GM06990 (cell line): ENCODE results near the gene RAPGEF1.

Experiments
- DNase-seq: peaks from one replicate; pipeline ENCODE4 v3.0.0-alpha.2; 2011; ENCODE audit not compliant: insufficient read length; ENCODE audit errors: extremely low read depth
- H3K27me3 ChIP-seq: replicated peaks from 2 replicates; pipeline ENCODE4 v1.6.0; 2011; ENCODE audit warnings: low read length; ENCODE audit not compliant: control insufficient read depth, insufficient read depth
- H3K36me3 ChIP-seq: 2 replicates; pipeline ENCODE4 v1.5.1; 2011; ENCODE audit warnings: low read length; ENCODE audit not compliant: control insufficient read depth, insufficient read depth
- H3K4me3 ChIP-seq: replicated peaks from 2 replicates; pipeline ENCODE4 v1.5.1; 2011; ENCODE audit warnings: low read depth, mild to moderate bottlenecking, control low read depth, low read length
- TF ChIP-seq, protein P1 (sequence below): IDR thresholded peaks from 2 replicates; pipeline ENCODE4 v1.5.1; 2011; ENCODE audit warnings: low read length, control low read depth, mild to moderate bottlenecking, inconsistent platforms; ENCODE audit not compliant: insufficient read depth, poor library complexity, severe bottlenecking

The RAPGEF1 gene

DNA sequence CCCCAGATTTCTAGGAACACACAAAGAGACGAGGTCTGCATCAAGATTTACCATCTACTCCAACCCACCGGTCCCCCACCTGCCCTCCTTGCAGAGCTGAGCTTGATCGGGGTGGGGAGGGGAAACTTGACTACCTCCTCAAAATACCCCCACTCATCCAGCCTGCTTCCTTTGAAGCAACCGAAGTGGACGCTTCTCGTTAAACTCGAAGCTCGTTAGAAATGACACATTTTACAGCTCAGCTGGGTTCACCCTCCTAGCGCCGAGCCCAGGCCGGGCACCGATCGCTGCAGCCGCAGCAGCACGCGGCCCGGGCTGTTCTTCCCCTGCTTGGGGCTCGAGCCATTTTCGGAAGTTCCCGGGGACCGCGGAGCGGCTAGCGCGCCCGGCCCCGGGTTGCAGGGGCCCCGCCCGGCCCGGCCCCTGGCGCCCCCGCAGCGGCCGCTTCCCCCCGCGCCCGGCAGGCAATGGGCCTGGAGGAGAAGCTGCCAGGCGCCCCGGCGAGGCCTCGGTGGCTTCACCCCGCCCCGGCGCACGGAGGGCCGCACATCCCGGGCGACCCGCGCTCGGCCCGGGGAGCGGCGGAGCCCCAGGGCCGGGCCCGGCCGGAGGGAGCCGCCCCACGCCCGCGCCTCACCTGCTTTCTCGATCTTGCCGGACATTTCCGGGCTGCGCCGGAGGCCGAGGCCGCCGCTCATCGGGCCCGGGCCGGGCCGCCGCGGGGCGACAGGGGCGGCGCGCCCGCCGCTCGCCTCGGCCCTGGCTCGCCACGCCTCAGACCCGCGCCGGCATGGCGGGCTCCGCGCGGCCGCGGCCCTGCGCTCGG, 530 bp downstream of the RAPGEF1 start:
- peak overlapping the region; percentile 65 for H3K4me3 ChIP-seq
- peak; percentile 59 for DNase-seq
- H3K36me3 ChIP-seq: no peaks in the 10 kb centered on the region; the same call in none of the 2 replicates
- TF ChIP-seq, protein P1, sequence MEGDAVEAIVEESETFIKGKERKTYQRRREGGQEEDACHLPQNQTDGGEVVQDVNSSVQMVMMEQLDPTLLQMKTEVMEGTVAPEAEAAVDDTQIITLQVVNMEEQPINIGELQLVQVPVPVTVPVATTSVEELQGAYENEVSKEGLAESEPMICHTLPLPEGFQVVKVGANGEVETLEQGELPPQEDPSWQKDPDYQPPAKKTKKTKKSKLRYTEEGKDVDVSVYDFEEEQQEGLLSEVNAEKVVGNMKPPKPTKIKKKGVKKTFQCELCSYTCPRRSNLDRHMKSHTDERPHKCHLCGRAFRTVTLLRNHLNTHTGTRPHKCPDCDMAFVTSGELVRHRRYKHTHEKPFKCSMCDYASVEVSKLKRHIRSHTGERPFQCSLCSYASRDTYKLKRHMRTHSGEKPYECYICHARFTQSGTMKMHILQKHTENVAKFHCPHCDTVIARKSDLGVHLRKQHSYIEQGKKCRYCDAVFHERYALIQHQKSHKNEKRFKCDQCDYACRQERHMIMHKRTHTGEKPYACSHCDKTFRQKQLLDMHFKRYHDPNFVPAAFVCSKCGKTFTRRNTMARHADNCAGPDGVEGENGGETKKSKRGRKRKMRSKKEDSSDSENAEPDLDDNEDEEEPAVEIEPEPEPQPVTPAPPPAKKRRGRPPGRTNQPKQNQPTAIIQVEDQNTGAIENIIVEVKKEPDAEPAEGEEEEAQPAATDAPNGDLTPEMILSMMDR: no peak
- no peaks in the 10 kb centered on the region for H3K27me3 ChIP-seq

DNA sequence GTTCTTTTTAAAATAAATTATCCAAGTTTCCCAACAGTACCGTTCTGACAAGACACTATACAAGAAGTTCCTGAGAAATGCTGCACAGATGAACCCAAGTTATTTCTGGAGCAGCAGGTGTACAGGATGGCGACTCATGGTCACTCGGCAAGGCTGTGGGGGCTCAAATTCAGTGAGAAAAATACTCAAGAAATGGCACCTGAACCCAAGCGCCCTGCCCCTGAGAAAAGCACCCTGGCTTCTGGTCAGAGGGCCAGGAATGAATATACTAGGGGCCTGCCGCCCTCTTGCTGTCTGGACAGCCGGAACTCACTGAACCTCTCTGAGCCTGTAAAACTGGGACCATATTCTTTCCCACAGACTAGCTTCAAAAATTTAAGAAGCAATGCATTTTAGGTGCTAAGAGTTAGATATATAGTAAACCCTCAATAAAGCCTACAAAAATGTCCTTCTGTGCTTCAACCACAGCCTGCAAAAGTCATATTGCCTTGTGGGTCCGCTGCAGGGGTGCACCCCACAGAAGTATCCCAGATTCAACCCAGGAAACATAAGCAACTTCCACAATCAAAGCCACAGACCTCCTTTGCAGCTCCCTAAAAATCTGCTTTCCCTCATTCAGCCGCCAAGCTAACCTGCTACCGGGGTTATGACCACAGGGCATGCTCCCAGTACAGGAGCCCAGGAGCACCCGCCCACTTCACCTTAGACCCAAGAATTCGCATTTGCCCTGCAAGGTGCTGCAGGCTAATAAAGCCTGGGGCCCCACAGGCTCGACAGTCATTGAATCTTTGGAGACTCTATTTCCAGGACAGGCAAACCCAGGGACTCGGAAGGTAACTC, 1.4 kb downstream of the RAPGEF1 start:
- no peaks in the 10 kb centered on the region; the same call in none of the 2 replicates for H3K36me3 ChIP-seq

DNA sequence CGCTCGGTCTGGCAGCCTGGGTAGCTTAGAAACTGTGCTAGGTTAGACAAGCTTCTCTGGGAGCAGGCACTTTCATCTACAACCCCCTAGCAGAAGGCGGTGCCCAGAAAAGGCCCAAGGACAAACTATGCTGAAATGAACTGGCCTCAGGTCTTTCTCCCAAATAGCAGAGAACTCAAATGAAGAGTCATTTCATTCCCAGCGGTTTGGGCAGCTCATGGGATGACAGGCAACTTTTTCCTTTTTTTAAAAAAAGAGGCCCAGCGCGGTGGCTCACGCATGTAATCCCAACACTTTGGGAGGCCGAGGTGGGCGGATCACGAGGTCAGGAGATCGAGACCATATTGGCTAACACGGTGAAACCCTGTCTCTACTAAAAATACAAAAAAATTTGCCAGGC, 2.5 kb downstream of the RAPGEF1 start:
- H3K36me3 ChIP-seq: no peaks in the 10 kb centered on the region; the same call in none of the 2 replicates
- peak overlapping the region; percentile 58 for H3K4me3 ChIP-seq
- TF ChIP-seq, protein P1: no peak
- no peak for DNase-seq
- no peaks in the 10 kb centered on the region for H3K27me3 ChIP-seq

More for the DNA sequence above, 1.4 kb downstream of the RAPGEF1 start:
- DNase-seq: no peak
- TF ChIP-seq, protein P1: no peak
- Histone ChIP-seq H3K27me3 (no peaks in the 10 kb centered on the region), H3K4me3 (peak overlapping the region; percentile 65)

DNA sequence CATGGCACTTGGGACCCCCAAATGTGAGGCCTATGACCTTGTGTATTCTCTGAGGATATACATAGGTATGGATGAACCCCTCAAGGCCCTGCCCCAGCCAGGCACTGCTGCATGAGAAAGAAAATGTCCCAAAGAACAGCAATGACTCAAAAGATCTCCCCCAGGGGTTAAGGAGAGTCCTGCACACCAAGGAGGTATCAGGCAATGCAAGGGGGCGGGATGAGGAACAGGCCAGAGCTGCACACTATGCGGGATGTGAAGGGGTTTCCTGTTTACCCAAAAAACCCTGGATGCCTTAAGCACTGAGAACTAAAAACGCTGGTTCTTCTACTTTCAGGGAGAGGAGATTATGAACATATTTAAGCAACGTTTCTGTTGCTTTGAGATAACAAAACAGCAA, 3.4 kb downstream of the RAPGEF1 start:
- DNase-seq: no peak
- H3K4me3 ChIP-seq: peak overlapping the region; percentile 58

More for the DNA sequence above, 3.4 kb downstream of the RAPGEF1 start:
- Histone ChIP-seq H3K27me3 (no peaks in the 10 kb centered on the region), H3K36me3 (no peaks in the 10 kb centered on the region; the same call in none of the 2 replicates)
- TF ChIP-seq, protein P1: no peak
